ENCODE results near the gene ZNF391. TPM values are rescaled to one million over a fixed set of nuclear protein-coding genes. Genes with fewer than 3 reads are reported as not detected.

Gene ZNF391
- total RNA-seq, 2 experiments from 2014 or later, result 1.1 to 1.9 TPM

DNA sequence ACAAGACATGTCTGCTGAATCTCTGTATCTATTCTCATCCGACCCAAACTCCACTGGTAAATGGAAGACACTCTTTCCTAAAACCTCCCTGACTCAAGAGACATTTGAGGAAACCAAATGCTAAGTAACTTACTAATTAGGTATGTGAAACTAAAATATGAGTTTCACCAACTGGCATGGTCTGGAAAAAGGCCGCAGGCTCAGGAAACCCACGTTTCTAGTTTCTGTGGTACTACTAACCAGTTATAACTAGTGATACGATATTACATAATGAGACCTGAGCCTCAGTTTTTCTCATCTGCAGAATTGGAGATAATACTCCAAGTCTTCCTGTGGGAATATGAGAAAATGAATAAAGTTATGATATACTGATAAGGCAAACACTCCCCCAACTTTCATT, 39.9 kb downstream of the ZNF391 start:
- Mint-ChIP-seq H3K27me3 (ENCODE audit: low read depth) (peaks cover 4% of the 10 kb centered on the region), H3K9me3 (ENCODE audit: insufficient read depth) (no peaks in the 10 kb centered on the region), H3K36me3 (ENCODE audit: low read depth) (no peaks in the 10 kb centered on the region), H3K27ac (no peak overlapping the region), H3K4me3 (no peak overlapping the region), H3K4me1 (ENCODE audit: low read depth) (peaks cover 11% of the 10 kb centered on the region)
- DNase-seq, result no peak
- ChIA-PET CTCF (no interaction called here), POLR2A (no interaction called here)
- ATAC-seq, result no peak

DNA sequence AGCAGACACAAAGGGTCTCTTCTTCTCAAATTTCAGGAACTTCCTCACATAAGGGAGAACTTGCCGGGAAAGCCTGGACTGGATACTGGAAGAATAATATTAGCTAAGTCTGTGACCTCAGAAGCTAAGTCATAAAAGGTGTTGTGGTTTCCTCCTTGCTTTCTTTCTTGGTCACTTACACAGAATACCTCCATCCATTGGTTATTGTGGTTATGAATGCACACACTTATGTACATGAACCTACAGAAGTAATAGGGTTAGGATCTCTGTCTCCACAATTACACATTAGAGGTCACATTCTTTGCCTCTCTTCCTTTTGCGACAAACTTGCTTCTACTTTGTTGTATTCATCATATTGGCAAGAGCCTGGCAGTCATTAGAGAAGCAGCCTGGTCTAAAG, 40.4 kb downstream of the ZNF391 start:
- no peaks in the 10 kb centered on the region for H3K36me3 Mint-ChIP-seq (ENCODE audit: low read depth)
- DNase-seq (no peak), ATAC-seq (no peak)
- peaks cover 4% of the 10 kb centered on the region for H3K27me3 Mint-ChIP-seq (ENCODE audit: low read depth)
- no peaks in the 10 kb centered on the region for H3K9me3 Mint-ChIP-seq (ENCODE audit: insufficient read depth)
- no peak overlapping the region for H3K4me3 Mint-ChIP-seq
- peaks cover 11% of the 10 kb centered on the region for H3K4me1 Mint-ChIP-seq (ENCODE audit: low read depth)
- POLR2A ChIA-PET, result no interaction called here
- H3K27ac Mint-ChIP-seq, result no peak overlapping the region
- CTCF ChIA-PET, result no interaction called here

DNA sequence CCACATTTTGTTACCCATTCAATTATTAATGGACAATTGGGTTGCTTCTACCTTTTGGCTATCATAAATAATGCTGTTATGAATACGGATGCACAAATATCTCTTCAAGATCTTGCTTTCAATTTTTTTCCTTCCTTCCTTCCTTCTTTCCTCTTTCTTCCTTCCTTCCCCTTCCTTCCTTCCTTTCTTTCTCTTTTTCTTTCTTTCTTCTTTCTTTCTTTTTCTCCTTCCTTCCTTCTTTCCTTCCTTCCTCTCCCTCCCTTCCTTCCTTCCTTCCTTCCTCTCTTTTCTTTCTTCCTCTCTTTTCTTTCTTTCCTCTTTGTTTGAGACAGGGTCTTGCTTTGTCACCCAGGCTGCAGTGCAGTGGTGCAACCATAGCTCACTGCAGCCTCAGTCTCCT, 45.2 kb downstream of the ZNF391 start:
- Mint-ChIP-seq H3K27ac (no peak overlapping the region), H3K4me3 (no peak overlapping the region), H3K9me3 (ENCODE audit: insufficient read depth) (peaks cover 7% of the 10 kb centered on the region), H3K27me3 (ENCODE audit: low read depth) (peaks cover 4% of the 10 kb centered on the region), H3K36me3 (ENCODE audit: low read depth) (peaks cover 1% of the 10 kb centered on the region), H3K4me1 (ENCODE audit: low read depth) (peaks cover 10% of the 10 kb centered on the region)
- DNase-seq (no peak), ATAC-seq (no peak)
- ChIA-PET POLR2A (no interaction called here), CTCF (no interaction called here)

DNA sequence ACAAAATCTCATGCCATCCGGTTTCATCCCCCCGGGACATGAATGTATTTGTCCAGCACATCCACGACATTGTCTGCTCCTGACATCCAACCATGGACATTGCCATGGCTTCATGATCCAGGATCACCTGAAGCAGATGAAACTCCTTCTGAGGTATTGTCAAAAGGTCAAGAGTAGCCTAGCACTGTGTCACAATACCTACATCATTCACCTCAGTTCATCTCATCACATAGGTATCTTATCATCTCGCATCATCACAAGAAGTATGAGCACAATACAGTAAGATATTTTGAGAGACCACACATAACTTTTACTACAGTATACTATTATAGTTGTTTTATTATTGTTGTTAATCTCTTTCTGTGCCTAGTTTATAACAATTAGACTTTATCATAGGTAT, 50.8 kb downstream of the ZNF391 start:
- no peak overlapping the region for H3K27ac Mint-ChIP-seq
- no peaks in the 10 kb centered on the region for H3K4me1 Mint-ChIP-seq (ENCODE audit: low read depth)
- no peak overlapping the region for H3K4me3 Mint-ChIP-seq
- peaks cover 6% of the 10 kb centered on the region for H3K36me3 Mint-ChIP-seq (ENCODE audit: low read depth)
- ChIA-PET CTCF (no interaction called here), POLR2A (no interaction called here)
- H3K9me3 Mint-ChIP-seq (ENCODE audit: insufficient read depth), result peaks cover 23% of the 10 kb centered on the region
- H3K27me3 Mint-ChIP-seq (ENCODE audit: low read depth), result no peaks in the 10 kb centered on the region
- DNase-seq (no peak), ATAC-seq (no peak)

DNA sequence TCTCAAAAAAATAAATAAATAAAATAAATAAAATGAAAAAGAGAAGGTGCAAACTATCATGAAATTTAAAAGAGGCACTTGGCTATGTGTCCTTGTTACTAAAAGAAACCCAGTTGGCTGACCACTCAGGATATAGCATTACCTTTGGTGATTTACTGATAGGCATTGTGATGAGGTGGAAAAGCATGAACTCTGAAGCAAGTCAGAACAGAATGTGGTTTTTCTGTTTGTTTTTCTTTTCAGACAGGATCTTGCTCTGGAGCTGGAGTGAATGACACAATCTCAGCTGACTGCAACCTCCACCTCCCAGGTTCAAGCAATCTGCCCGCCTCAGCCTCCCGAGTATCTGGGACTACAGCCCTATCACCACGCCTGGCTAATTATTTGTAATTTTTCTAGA, 52.4 kb downstream of the ZNF391 start:
- Mint-ChIP-seq H3K27me3 (ENCODE audit: low read depth) (no peaks in the 10 kb centered on the region), H3K9me3 (ENCODE audit: insufficient read depth) (peaks cover 25% of the 10 kb centered on the region), H3K36me3 (ENCODE audit: low read depth) (peaks cover 6% of the 10 kb centered on the region), H3K27ac (no peak overlapping the region), H3K4me1 (ENCODE audit: low read depth) (no peaks in the 10 kb centered on the region), H3K4me3 (no peak overlapping the region)
- DNase-seq (no peak), ATAC-seq (no peak)
- ChIA-PET CTCF (no interaction called here), POLR2A (no interaction called here)

DNA sequence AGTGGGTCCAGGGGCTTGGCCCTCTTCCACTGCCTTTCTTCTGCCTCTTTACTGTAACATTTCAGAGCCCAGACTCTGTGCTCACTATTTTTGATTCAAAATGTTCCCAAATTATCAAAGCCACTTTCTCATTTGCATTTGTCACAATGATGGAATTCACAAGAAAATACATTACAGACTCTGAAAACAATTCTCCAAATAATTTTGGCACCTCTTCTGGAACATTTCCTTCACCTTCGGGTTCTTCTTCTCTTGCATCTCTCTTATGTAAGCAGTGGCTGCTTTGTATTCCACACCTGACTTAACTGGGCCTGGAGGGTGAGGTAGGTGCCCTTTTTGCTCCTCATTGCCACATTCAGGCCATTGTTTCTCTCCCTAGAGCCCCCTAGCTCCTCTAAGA, 54.4 kb downstream of the ZNF391 start:
- no peak for DNase-seq
- CTCF ChIA-PET, result no interaction called here
- no peak for ATAC-seq
- POLR2A ChIA-PET, result no interaction called here
- no peaks in the 10 kb centered on the region for H3K27me3 Mint-ChIP-seq (ENCODE audit: low read depth)
- no peak overlapping the region for H3K4me3 Mint-ChIP-seq
- H3K4me1 Mint-ChIP-seq (ENCODE audit: low read depth), result no peaks in the 10 kb centered on the region
- H3K9me3 Mint-ChIP-seq (ENCODE audit: insufficient read depth), result peaks cover 30% of the 10 kb centered on the region
- peaks cover 15% of the 10 kb centered on the region for H3K36me3 Mint-ChIP-seq (ENCODE audit: low read depth)
- no peak overlapping the region for H3K27ac Mint-ChIP-seq

DNA sequence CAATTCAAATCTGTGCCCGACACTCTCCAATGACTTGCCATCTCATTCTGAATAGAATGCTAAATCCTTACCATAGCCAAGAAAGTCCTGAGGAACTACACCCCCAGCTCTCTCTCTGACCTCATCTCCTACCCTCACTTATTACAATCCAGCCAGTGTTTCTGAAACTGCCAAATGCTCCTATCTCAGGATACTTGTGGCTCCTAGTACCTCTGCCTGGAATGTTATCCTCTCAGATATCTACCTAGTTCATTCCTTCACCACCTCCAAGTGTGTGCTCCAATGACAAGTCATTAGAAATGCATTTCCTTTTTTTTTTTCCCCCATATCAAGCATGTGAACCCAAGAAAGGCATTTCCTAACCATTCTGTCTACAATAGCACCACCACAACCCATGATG, 59.9 kb downstream of the ZNF391 start:
- H3K36me3 Mint-ChIP-seq (ENCODE audit: low read depth), result peaks cover 59% of the 10 kb centered on the region
- POLR2A ChIA-PET, result no interaction called here
- no peaks in the 10 kb centered on the region for H3K27me3 Mint-ChIP-seq (ENCODE audit: low read depth)
- ATAC-seq, result no peak
- H3K9me3 Mint-ChIP-seq (ENCODE audit: insufficient read depth), result peaks cover 62% of the 10 kb centered on the region
- DNase-seq, result no peak
- H3K27ac Mint-ChIP-seq, result no peak overlapping the region
- CTCF ChIA-PET, result no interaction called here
- no peaks in the 10 kb centered on the region for H3K4me1 Mint-ChIP-seq (ENCODE audit: low read depth)
- H3K4me3 Mint-ChIP-seq, result no peak overlapping the region

DNA sequence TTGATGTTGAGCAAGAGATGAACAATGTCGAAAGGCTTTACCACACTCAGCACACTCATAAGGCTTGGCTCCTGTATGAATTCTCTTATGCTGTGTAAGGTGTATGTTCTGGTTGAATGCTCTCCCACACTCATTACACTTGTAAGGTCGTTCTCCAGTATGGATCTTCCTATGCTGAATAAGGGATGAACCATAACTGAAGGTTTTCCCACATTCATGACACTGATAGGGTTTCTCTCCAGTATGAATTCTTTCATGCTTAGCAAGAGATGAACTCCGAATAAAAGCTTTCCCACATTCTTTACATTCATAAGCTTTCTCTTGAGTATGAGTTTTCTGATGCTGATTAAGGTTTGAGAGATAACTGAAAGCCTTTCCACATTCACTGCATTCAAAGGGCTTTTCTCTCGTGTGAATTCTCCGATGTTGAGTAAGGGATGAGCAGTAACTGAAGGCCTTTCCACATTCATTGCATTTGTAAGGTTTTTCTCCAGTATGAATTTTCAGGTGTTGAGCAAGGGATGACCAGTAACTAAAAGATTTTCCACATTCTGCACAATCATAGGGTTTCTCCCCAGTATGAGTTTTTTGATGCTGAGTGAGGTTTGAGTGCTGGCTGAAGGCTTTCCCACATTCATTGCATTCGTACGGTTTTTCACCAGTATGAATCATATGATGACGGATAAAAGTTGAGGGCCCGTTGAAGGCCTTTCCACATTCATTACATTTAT, 63.3 kb downstream of the ZNF391 start:
- H3K36me3 Mint-ChIP-seq (ENCODE audit: low read depth), result peaks cover 88% of the 10 kb centered on the region
- ChIA-PET CTCF (no interaction called here), POLR2A (no interaction called here)
- no peak overlapping the region for H3K4me3 Mint-ChIP-seq
- H3K27ac Mint-ChIP-seq, result no peak overlapping the region
- H3K27me3 Mint-ChIP-seq (ENCODE audit: low read depth), result no peaks in the 10 kb centered on the region
- peaks cover 86% of the 10 kb centered on the region for H3K9me3 Mint-ChIP-seq (ENCODE audit: insufficient read depth)
- DNase-seq (no peak), ATAC-seq (no peak)
- H3K4me1 Mint-ChIP-seq (ENCODE audit: low read depth), result no peaks in the 10 kb centered on the region

DNA sequence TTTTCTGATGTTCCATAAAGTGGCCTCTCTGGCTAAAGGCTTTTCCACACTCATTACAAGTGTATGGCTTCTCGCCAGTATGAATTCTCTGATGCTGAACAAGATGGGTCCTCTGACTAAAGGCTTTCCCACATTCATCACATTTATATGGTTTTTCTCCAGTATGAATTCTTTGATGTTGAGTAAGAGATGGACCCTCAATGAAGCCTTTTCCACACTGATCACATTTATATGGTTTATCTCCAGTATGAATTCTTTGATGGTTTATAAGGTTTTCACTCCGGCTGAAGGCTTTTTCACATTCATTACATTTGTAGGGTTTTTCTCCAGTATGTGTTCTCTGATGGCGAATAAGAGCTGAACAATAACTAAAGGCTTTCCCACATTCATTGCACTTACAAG, 63.9 kb downstream of the ZNF391 start:
- H3K9me3 Mint-ChIP-seq (ENCODE audit: insufficient read depth), result peaks cover 86% of the 10 kb centered on the region
- H3K4me3 Mint-ChIP-seq, result no peak overlapping the region
- no peaks in the 10 kb centered on the region for H3K4me1 Mint-ChIP-seq (ENCODE audit: low read depth)
- DNase-seq (no peak), ATAC-seq (no peak)
- H3K36me3 Mint-ChIP-seq (ENCODE audit: low read depth), result peaks cover 91% of the 10 kb centered on the region
- POLR2A ChIA-PET, result no interaction called here
- no peak overlapping the region for H3K27ac Mint-ChIP-seq
- CTCF ChIA-PET, result interaction anchor here (1.0 kb wide), 1 partner anchor 200 kb away, joined by 3 read pairs; no protein-coding TSS in a partner anchor
- H3K27me3 Mint-ChIP-seq (ENCODE audit: low read depth), result no peaks in the 10 kb centered on the region

Other genes with a start within 250 kb of the ZNF391 start
- gene PRSS16, start 141.1 kb upstream of the ZNF391 start, total RNA-seq, result under 1 TPM; 0.81 to 0.82 TPM
- not detected for gene POM121L2, start 76.5 kb upstream of the ZNF391 start, total RNA-seq
- gene ZNF184, start 84.3 kb downstream of the ZNF391 start, total RNA-seq, result 10 to 100 TPM; 11.6 to 12.3 TPM